Mucosa of descending colon (tissue), 3 donors: ENCODE measurements around the gene APBB2. TPM values are rescaled to one million over a fixed set of nuclear protein-coding genes. Genes with fewer than 3 reads are reported as not detected.

ENCODE experiments used
- ATAC-seq: fragments of 200-7000 bp; cut with Tn5 transposase; one replicate; pipeline ENCODE4 v1.9.1; 2020; ENCODE audit warnings: mild to moderate bottlenecking, moderate library complexity
- DNase-seq, 3 donors: peaks; one replicate each; pipeline ENCODE4 v3.0.0-alpha.2; 2020
- H3K36me3 ChIP-seq: fragments of 200-600 bp; one replicate; pipeline ENCODE4 v1.8.0; 2021; ENCODE audit warnings: low read depth, mild to moderate bottlenecking
- H3K4me1 ChIP-seq: fragments of 200-600 bp; one replicate; pipeline ENCODE4 v1.8.0; 2021; ENCODE audit warnings: low read depth, mild to moderate bottlenecking
- H3K4me3 ChIP-seq: fragments of 200-600 bp; one replicate; pipeline ENCODE4 v1.8.0; 2021; ENCODE audit warnings: mild to moderate bottlenecking
- H3K9me3 ChIP-seq: fragments of 200-600 bp; one replicate; pipeline ENCODE4 v1.8.0; 2021; ENCODE audit warnings: mild to moderate bottlenecking
- CTCF ChIP-seq: fragments of 200-600 bp; IDR thresholded peaks from one replicate; pipeline ENCODE4 v1.8.0; 2022; ENCODE audit warnings: antibody characterized with exemption, mild to moderate bottlenecking
- intact Hi-C, 2 donors: fragments of 100-400 bp; cut with DNase I in 1 of 2; cut with micrococcal nuclease in 1 of 2; formaldehyde crosslinking; loops; one replicate each; pipeline versions ENCODE4 v1.11.0 to v1.11.1; 2022; cut with DNase I, micrococcal nuclease
- total RNA-seq, 3 donors: library from RNA; stranded (reverse); fragmentation: NEBNext Ultra II Directional in 2 of 3; extraction: Animal tissue kit (Norgen Biotek cat#: 25700) in 2 of 3; gene quantifications; one replicate each; pipeline versions ENCODE4 v1.2.1 to v1.2.4, GENCODE V29; 2021 to 2023
- donor health status: DM: no; HTN: no; CAD: no; lungs with moderate emphysema.
- donor health status: DM: no; HTN: no; CAD: no.
- donor health status: DM: no; HTN: yes; CAD: no.

Gene APBB2
- total RNA-seq, 3 donors from 2014 or later: 26.3 to 68.3 (median 29.6) TPM

- DNase-seq: no peak
- no peak for TF ChIP-seq CTCF
- H3K4me3 ChIP-seq: no peak overlapping the region
- H3K9me3 ChIP-seq: no peaks in the 10 kb centered on the region
- no peak for ATAC-seq
- no peaks in the 10 kb centered on the region for H3K4me1 ChIP-seq
- no peaks in the 10 kb centered on the region for H3K36me3 ChIP-seq
- intact Hi-C loops: no loop called here
These were observed 332.5 kb downstream of the APBB2 start for GRCh38 chr4:40881851-40882250.

GRCh38 chr4:40881096-40881495 is 333.2 kb downstream of the APBB2 start:
- DNase-seq (no peak), ATAC-seq (no peak)
- H3K4me3 ChIP-seq: no peak overlapping the region
- intact Hi-C loops: no loop called here
- no peaks in the 10 kb centered on the region for H3K9me3 ChIP-seq
- no peak for TF ChIP-seq CTCF
- no peaks in the 10 kb centered on the region for H3K4me1 ChIP-seq
- H3K36me3 ChIP-seq: no peaks in the 10 kb centered on the region

GRCh38 chr4:40878548-40879055 is 335.7 kb downstream of the APBB2 start:
- intact Hi-C loops: no loop called here
- DNase-seq (no peak), ATAC-seq (no peak)
- H3K4me3 ChIP-seq: no peak overlapping the region
- no peaks in the 10 kb centered on the region for H3K9me3 ChIP-seq
- no peaks in the 10 kb centered on the region for H3K4me1 ChIP-seq
- TF ChIP-seq CTCF: no peak
- no peaks in the 10 kb centered on the region for H3K36me3 ChIP-seq

GRCh38 chr4:40877081-40877480 is 337.3 kb downstream of the APBB2 start:
- no peak for TF ChIP-seq CTCF
- no peaks in the 10 kb centered on the region for H3K36me3 ChIP-seq
- ATAC-seq (no peak), DNase-seq (no peak)
- no peaks in the 10 kb centered on the region for H3K4me1 ChIP-seq
- H3K9me3 ChIP-seq: no peaks in the 10 kb centered on the region
- intact Hi-C loops: no loop called here
- no peak overlapping the region for H3K4me3 ChIP-seq

GRCh38 chr4:40875507-40876150 is 338.7 kb downstream of the APBB2 start:
- Histone ChIP-seq H3K4me1 (no peaks in the 10 kb centered on the region), H3K36me3 (no peaks in the 10 kb centered on the region), H3K4me3 (no peak overlapping the region), H3K9me3 (no peaks in the 10 kb centered on the region)
- intact Hi-C loops: no loop called here
- no peak for DNase-seq
- TF ChIP-seq CTCF: no peak
- no peak for ATAC-seq
